ENCODE measurements around the gene OR1E2. TPM values are rescaled to one million over a fixed set of nuclear protein-coding genes. Genes with fewer than 3 reads are reported as not detected.
"Not testable (repeated sequence)": the region's sequence is repeated elsewhere in the genome, so short reads cannot be mapped to it uniquely, and the experiment has no call there.

The OR1E2 gene
- polyA plus RNA-seq, 3 donors, result not detected

GRCh38 chr17:3398310-3398709 lies 35.3 kb downstream of the OR1E2 start, which contains the start of gene OR1E1:
TSS of gene OR1E1 (minus strand) at chr17:3398410. CDS start at chr17:3398410, 0 bp downstream.
- Mint-ChIP-seq H3K4me1 (no peaks in the 10 kb centered on the region), H3K4me3 (no peak within 1 kb of the TSS), H3K27ac (no peak within 1 kb of the TSS), H3K27me3 (ENCODE audit: low read depth in 3 of 3) (peaks cover 1 to 3% (median 2%) of the 10 kb centered on the region in 3 donors), H3K36me3 (no peaks in the 10 kb centered on the region), H3K9me3 (peaks cover 0 to 2% (median 0%) of the 10 kb centered on the region in 7 donors)
- no peak within 1 kb of the TSS for H2AFZ ChIP-seq (ENCODE audit: insufficient read depth, low read depth, low read length, poor library complexity, severe bottlenecking)
- H3K9ac ChIP-seq (ENCODE audit: insufficient read depth, low read length, poor library complexity, severe bottlenecking), result no peak within 1 kb of the TSS
- no peaks in the 10 kb centered on the region for H3K79me2 ChIP-seq (ENCODE audit: insufficient read depth, low read length)
- peaks cover 0 to 2% of the 10 kb centered on the region in 2 donors for H3K27me3 ChIP-seq (ENCODE audit: control insufficient read depth in 2 of 2, insufficient read depth in 2 of 2, low read length in 2 of 2)
- no peak for TF ChIP-seq CTCF (IDR thresholded peaks at IDR 0.05)
- no peaks in the 10 kb centered on the region for H3K36me3 ChIP-seq (replicated peaks in 1 of 2; ENCODE audit: control insufficient read depth in 1 of 2, insufficient read depth in 2 of 2, low read length in 2 of 2)
- intact Hi-C loops (cut with micrococcal nuclease), result no loop called here
- no peak within 1 kb of the TSS for H3K4me2 ChIP-seq (replicated peaks; ENCODE audit: extremely low read depth, low read length, poor library complexity, severe bottlenecking)
- H3K4me1 ChIP-seq (ENCODE audit: control insufficient read depth in 1 of 2, insufficient read depth in 2 of 2, low read length in 2 of 2), result no peaks in the 10 kb centered on the region
- DNase-seq, result no peak
- no peak within 1 kb of the TSS for H3K27ac ChIP-seq (ENCODE audit: low read depth in 1 of 2, low read length in 2 of 2)
- no peaks in the 10 kb centered on the region for H3K9me3 ChIP-seq (replicated peaks in 1 of 2; ENCODE audit: control insufficient read depth in 1 of 2, insufficient read depth in 1 of 2, low read length in 2 of 2)
- WGBS (ENCODE audit: insufficient coverage), result no CpG with 5 or more reads among the region's 1 CpG
- H4K20me1 ChIP-seq (ENCODE audit: insufficient read depth, low read length), result no peaks in the 10 kb centered on the region
- H3K4me3 ChIP-seq (replicated peaks in 1 of 3; ENCODE audit: low read depth in 2 of 3, low read length in 3 of 3), result no peak within 1 kb of the TSS

GRCh38 chr17:3397801-3398200 lies 35.8 kb downstream of the OR1E2 start:
- H3K27me3 ChIP-seq (ENCODE audit: control insufficient read depth in 2 of 2, insufficient read depth in 2 of 2, low read length in 2 of 2); H3K9ac ChIP-seq (ENCODE audit: insufficient read depth, low read length, poor library complexity, severe bottlenecking); H3K9me3 Mint-ChIP-seq; H3K4me1 ChIP-seq (ENCODE audit: control insufficient read depth in 1 of 2, insufficient read depth in 2 of 2, low read length in 2 of 2); H3K27ac Mint-ChIP-seq; H3K4me2 ChIP-seq (replicated peaks; ENCODE audit: extremely low read depth, low read length, poor library complexity, severe bottlenecking); H3K27ac ChIP-seq (ENCODE audit: low read depth in 1 of 2, low read length in 2 of 2); H3K4me3 ChIP-seq (replicated peaks in 1 of 3; ENCODE audit: low read depth in 2 of 3, low read length in 3 of 3); DNase-seq; H2AFZ ChIP-seq (ENCODE audit: insufficient read depth, low read depth, low read length, poor library complexity, severe bottlenecking); H3K36me3 Mint-ChIP-seq; H4K20me1 ChIP-seq (ENCODE audit: insufficient read depth, low read length); H3K4me1 Mint-ChIP-seq; H3K36me3 ChIP-seq (replicated peaks in 1 of 2; ENCODE audit: control insufficient read depth in 1 of 2, insufficient read depth in 2 of 2, low read length in 2 of 2); H3K79me2 ChIP-seq (ENCODE audit: insufficient read depth, low read length); H3K4me3 Mint-ChIP-seq; H3K9me3 ChIP-seq (replicated peaks in 1 of 2; ENCODE audit: control insufficient read depth in 1 of 2, insufficient read depth in 1 of 2, low read length in 2 of 2); intact Hi-C loops (cut with micrococcal nuclease); H3K27me3 Mint-ChIP-seq (ENCODE audit: low read depth in 3 of 3): not testable (repeated sequence)
- 37% methylated on average over 5 of the region's 7 CpGs for WGBS (ENCODE audit: insufficient coverage)
